ENCODE measurements around the gene TGFBR2.
A peak's percentile ranks its signal among the peaks of the same experiment; 100 is the strongest.
"Not testable (repeated sequence)": the region's sequence is repeated elsewhere in the genome, so short reads cannot be mapped to it uniquely, and the experiment has no call there.

TGFBR2 gene

DNA sequence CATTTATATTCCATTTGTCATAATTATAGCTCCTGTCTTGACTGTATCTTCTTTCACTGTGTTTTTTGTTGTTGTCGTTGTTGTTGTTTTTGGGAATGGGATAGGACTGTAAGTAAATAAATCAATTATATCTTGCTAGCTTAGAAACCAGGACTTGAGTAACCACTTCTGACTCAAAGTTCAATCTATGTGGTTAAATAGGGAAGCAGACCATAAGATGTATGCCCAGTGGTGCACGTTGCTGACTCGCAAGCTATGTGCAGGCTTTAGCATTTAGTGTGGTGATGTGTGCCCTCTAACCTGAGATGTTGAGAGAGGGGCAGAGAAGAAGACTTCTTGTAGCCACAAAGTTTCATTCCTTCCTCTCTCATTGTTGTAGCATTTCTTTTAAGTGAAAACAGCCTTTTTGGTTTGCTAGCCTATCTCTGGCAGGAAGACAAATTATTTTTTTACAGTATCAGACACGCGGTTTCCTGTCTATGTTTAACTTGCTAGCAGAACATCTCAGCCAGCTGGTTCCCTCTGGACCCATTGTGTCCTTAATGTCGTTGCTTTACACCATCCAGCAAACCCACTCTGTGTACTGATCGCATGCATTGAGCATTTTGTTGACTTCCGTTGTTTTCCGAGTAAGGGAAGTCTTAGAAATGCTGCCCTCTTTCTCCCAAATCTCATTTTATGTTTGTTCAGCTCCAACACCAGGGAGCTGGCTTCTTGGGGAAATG is 52.1 kb downstream of the TGFBR2 start:
- peak; percentile 60 to 81 (median 80) for DNase-seq

DNA sequence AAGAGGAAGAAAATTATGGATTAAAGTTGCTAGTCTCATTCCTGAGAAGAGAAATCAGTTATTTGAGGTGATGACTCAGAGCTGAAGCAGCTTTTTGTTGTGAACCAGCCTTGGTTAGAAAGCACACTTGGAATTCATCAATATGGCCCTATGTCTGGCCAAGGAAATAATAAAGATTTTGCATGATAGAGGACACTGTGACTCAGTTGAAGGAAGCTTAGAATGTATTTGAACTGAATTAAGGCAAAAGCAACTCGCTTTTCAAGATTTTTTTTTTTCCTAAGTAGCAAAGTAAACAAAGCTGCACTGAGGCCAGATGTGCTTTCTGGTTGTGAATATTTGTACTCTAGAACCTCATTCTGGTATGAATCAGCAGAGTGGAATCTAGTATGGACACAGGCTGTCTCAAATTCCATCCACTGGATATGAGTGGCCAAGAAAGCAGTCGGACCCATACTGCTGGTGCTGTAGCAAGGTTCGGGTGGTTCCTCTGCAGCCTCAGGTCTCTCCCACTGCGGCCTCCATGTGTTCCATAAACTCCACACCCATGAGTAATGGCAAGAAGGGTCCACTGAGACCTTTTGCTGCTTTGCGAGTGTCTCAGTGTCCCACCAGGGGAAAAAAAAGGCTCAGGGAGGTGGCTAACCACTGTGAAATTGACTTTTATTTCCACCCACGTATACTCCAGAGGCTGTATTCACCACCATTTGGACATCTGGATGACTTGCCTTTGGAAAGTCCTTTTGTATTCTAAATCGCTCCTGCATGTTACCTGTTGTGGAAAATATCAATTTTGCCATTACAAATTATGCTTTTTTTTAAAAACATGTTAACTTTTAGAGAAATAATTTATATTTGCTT is 53.1 kb downstream of the TGFBR2 start:
- DNase-seq, result peak; percentile 28 to 53 (median 50)

DNA sequence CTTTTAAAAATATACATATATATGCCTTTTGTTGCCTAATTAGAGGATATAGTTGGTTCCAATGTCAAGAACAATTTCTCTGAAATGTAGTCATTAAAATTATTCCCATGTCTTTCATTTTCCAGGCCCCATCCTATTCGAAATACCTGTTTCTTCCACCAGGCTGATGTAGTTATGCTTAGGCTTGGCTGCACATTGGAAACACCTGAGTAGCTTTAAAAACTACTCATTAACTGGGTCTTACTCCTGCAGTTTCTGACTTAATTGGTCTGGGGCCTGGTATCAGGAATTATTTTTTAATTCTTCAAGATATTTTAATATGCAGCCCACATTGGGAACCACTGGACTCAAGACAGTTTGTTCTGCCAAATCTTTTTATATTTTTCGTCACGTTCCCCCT is 53.7 kb downstream of the TGFBR2 start:
- DNase-seq, result no peak

GRCh38 chr3:30660656-30661055 is 54.3 kb downstream of the TGFBR2 start:
- no peak for DNase-seq

DNA sequence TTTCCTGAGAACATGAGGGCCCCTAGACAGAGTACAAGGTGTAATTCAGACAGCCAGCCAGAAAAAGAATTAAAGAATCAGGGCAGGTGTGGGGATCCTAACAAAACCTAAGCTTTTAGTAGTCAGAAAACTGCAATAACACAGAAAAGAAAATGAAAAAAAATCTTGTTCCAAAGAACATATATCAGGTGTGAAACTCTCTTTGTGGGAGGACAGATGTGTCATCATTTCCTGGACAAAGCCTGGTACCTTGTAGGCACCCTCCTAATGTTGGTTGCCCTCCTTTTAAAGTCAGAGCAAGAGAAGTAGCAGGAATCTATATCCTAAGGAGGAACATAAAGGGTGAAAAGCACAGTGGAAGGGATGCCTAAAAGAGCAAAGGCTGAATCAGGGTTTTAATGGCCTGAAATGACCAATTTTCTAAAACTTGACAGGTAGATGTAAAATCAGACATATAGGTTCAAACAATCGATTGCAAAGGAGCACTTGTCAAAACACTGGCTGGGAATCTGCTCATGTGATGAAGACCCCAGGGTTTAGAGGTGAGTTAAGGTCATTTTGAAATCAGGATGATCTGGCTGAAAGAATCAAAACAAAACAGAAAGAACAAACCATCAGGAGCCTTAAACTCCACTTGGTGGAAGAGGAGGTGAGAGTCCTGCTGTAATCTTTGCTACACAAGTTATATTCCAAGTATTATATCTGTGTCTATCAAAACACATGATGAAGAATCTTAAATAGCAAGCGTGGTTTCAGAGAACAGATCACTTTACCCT is 54.9 kb downstream of the TGFBR2 start:
- DNase-seq, result no peak

GRCh38 chr3:30662836-30663235 is 56.4 kb downstream of the TGFBR2 start:
- DNase-seq, result no peak

DNA sequence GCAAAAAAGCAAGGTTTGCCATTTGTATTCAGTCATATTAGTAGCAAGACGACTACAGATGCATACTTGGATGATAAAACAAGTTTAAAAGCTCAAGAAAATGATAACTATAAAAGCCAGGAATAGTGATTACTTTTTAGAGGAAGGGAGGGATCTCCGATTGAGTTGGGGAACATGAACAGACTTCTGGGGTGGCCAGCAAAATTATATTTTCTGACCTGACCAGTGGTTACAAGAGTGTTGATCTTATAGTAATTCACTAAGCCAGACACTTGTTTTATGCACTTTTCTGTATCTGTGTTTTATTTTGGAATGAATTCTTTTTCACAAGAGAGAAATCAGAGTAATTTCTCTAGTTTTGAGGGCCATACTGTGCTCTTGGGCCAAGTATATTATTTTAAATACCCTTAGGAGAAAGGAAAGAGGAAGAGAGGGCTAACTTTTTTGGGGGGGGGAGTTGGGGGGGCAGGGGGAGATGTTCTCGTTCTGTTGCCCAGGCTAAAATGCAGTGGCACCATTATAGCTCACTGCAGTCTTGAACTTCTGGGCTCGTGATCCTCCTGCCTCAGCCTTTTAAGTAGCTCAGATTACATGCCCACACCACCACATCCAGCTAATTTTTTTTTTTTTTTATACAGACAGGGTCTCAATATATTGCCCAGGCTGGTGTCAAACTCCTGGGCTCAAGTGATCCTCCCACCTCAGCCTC is 57.3 kb downstream of the TGFBR2 start:
- no peak for DNase-seq

DNA sequence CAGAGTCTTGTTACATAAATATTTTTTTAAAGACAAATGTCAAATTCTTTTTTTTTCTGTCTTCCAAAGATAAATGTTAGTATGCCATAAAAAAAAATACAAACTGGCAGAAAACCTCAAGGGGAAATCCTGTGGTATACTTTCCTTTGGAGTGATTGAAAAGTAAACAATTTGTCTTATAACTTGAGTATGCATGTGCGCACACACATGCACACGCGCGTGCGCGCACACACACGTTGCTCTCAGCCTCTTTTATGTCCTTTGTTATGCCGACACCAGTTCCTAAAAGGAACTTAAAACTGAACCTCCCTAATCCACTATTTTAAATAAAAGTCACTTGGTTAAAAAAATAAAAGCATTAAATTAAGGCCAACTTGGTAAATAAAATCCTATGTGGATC is 58.1 kb downstream of the TGFBR2 start:
- no peak for DNase-seq

DNA sequence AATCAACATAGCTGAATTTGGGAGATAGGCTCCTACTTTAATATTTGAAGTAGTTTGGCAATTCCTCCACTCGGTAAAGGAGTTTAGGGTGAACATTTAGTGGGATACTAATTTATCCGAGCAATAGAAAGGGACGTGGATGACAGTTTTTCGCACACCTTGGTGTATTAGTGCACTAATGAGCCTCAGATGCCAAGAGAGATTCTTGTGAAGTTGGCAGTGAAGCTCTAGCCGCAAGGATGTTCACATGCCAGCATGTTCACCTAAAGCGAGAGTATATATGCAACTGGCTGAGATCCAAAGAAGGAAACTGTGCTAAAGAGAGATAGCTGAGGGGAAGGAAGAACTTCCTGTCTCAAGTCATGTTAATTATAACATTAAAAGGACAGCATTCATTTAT is 58.5 kb downstream of the TGFBR2 start:
- DNase-seq, result no peak

DNA sequence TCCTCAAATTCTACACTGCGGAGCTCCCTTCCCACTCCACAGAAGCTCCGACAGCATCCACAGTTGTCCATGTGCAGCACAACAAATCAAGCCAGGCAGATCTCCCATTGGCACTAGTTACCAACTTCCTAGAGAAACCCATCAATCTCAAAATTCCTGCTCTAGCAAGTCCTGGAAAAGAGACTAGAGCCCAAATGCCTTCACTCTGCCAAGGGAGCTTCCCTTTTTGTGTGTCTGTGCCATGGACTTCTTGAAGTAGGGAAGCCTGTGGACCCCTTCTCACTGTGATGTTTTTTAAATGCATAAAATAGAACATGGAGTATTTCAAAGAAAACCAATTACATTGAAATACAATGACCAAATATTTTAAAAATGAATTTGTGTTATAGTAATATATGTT is 59.1 kb downstream of the TGFBR2 start:
- DNase-seq, result no peak

GRCh38 chr3:30666572-30667279 is 60.3 kb downstream of the TGFBR2 start:
- DNase-seq, result no peak

GRCh38 chr3:30667280-30667651 is 60.9 kb downstream of the TGFBR2 start:
- peak; percentile 32 to 80 (median 70) for DNase-seq

DNA sequence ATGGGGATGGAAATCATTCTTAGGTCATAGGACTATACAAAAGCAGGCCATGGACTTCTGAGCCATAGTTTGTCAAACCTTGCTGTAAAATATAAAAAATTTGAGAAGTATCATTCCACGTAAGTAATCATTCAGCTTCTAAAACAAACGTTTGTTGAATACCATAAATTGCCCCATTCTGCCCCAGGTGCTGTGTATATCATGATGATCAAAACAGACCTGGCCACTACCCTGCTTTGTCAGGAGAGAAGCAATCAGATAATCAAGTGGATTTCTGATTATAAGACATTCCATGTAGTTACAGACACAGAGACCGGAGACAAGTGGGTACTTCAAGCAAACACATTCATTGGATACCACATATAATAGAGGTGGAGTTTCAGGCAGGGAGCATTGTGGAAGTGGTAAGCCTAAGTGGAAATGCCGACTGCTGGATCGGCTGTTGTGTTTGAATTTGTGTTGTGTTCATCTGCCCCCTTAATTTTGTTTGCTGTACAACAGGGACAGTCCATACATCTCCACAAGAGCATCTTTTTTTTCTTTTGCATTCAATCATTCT is 61.7 kb downstream of the TGFBR2 start:
- no peak for DNase-seq

DNA sequence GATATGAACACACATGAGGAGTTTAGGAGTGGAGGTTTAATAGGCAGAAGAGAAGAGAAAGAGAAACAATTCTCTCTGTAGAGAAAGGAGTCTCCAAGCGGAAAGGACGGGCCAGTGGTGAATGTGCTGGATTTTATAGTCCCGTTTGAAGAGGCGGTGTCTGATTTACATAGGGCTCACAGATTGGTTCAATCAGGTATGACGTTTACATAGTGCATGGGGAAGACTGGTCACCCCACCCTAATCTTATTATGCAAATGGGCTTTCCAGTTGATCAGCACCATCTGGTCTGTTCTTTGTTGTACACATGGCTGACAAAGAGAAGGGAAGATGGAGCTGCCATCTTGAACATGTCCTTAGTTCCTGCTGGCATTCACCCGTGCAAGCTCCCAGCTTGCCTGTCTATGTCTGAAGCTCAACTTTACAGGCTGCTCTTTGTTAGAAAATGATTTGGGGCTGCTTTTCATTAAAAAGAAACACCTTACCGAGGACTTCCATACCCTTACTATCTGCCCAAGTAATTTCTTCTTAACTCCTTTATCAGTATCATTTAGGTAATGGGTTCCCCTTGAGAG is 63.0 kb downstream of the TGFBR2 start:
- DNase-seq, result not testable (repeated sequence)

DNA sequence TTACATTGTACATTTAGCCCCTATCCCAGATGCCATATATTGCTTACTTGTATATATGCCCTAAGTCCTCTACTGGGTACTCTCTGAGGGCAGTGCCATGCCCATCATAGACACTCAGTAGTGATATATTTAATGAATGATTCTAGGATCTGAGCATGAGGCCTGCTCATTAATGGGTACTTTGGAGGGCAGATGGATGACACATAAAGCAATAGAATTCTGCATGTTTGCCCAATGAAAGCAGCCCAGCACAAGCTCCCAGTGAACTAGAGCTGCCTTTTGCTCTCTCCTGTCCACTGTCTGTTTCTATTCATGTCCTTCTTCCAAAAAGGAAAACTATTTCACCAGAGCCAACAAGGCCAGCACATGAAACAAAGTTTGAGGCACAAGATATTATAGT is 63.9 kb downstream of the TGFBR2 start:
- no peak for DNase-seq

- no peak for DNase-seq
Measured at GRCh38 chr3:30671527-30672286, 65.3 kb downstream of the TGFBR2 start.

DNA sequence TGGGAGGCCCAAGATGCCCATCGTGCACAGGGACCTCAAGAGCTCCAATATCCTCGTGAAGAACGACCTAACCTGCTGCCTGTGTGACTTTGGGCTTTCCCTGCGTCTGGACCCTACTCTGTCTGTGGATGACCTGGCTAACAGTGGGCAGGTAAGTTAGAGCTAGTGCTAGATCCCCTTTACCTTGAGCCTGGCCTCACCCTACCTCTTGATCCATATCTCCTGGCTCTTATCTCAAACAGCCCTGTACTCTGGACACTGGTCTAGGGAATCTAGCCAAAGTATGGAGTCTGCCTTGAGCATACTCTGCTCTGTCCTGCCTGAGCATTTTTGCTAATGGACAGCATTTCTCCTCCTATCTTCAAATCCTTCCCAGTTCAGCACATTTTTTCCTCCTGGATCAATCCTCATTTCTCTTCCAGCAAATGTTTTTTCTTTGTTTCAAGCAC is 65.9 kb downstream of the TGFBR2 start:
- no peak for DNase-seq

GRCh38 chr3:30672959-30673358 is 66.6 kb downstream of the TGFBR2 start:
- DNase-seq, result no peak

GRCh38 chr3:30673425-30674341 is 67.3 kb downstream of the TGFBR2 start:
- peak in 1 of 3 donors; percentile 28 for DNase-seq

Data from suppressor macrophage treated with lipopolysaccharide for 1 hour (primary cell).